CD4-positive, alpha-beta memory T cell (primary cell): ENCODE measurements around the gene SERPINE3. TPM values are rescaled to one million over a fixed set of nuclear protein-coding genes. Genes with fewer than 3 reads are reported as not detected.

Source experiments
- CTCF ChIA-PET: fragments of 350-600 bp; sonication (Branson Sonifier 250); formaldehyde crosslinking; loops from one replicate; lab custom pipeline; 2021; ENCODE audit warnings: inconsistent platforms; ENCODE audit not compliant: partially characterized antibody; lab: Charles Lee
- POLR2A ChIA-PET: fragments of 350-600 bp; sonication (Branson Sonifier 250); formaldehyde crosslinking; loops from one replicate; lab custom pipeline; 2021; ENCODE audit not compliant: partially characterized antibody; lab: Charles Lee
- DNase-seq, 5 donors: peaks; one replicate each; pipeline versions ENCODE4 v3.0.0 to v3.0.0-alpha.2; 2020 to 2022; ENCODE audit warnings: mixed read lengths in 1 of 5
- H3K27ac ChIP-seq: one replicate; pipeline ENCODE4 v1.7.0; 2013; ENCODE audit warnings: low read depth, low read length
- H3K27me3 ChIP-seq: 2 replicates; pipeline ENCODE4 v1.7.0; 2013; ENCODE audit warnings: mild to moderate bottlenecking, low read length, moderate library complexity; ENCODE audit not compliant: insufficient read depth
- H3K36me3 ChIP-seq: 2 replicates; pipeline ENCODE4 v1.7.0; 2013; ENCODE audit warnings: mild to moderate bottlenecking, low read length, moderate library complexity; ENCODE audit not compliant: insufficient read depth
- H3K4me1 ChIP-seq: 2 replicates; pipeline ENCODE4 v1.7.0; 2013; ENCODE audit warnings: mild to moderate bottlenecking, low read length, moderate library complexity; ENCODE audit not compliant: insufficient read depth
- H3K4me3 ChIP-seq, 2 donors: one replicate each; pipeline ENCODE4 v1.7.0; 2013; ENCODE audit warnings: low read length in 2 of 2, mild to moderate bottlenecking in 1 of 2
- H3K9me3 ChIP-seq, 2 donors: one replicate each; pipeline ENCODE4 v1.7.0; 2013; ENCODE audit warnings: low read length in 2 of 2, control low read depth in 1 of 2; ENCODE audit not compliant: control insufficient read depth in 1 of 2
- H3K27ac Mint-ChIP-seq, 7 donors: one replicate each; pipeline ENCODE4 v1.8.0; 2020 to 2021; ENCODE audit warnings: mixed read lengths in 7 of 7, mild to moderate bottlenecking in 6 of 7, inconsistent platforms in 3 of 7, moderate library complexity in 3 of 7
- H3K27me3 Mint-ChIP-seq, 2 donors: one replicate each; pipeline ENCODE4 v1.8.0; 2020 to 2021; ENCODE audit warnings: mixed read lengths in 2 of 2
- H3K36me3 Mint-ChIP-seq, 2 donors: one replicate each; pipeline ENCODE4 v1.8.0; 2020 to 2021; ENCODE audit warnings: mixed read lengths in 2 of 2, inconsistent platforms in 1 of 2, mild to moderate bottlenecking in 1 of 2
- H3K4me1 Mint-ChIP-seq, 4 donors: one replicate each; pipeline ENCODE4 v1.8.0; 2020 to 2021; ENCODE audit warnings: mixed read lengths in 4 of 4, mild to moderate bottlenecking in 1 of 4
- H3K4me3 Mint-ChIP-seq, 8 donors: one replicate each; pipeline ENCODE4 v1.8.0; 2020 to 2021; ENCODE audit warnings: mixed read lengths in 8 of 8, mild to moderate bottlenecking in 7 of 8, moderate library complexity in 6 of 8, inconsistent platforms in 3 of 8
- H3K9me3 Mint-ChIP-seq, 8 donors: one replicate each; pipeline ENCODE4 v1.8.0; 2020 to 2021; ENCODE audit warnings: mixed read lengths in 8 of 8, mild to moderate bottlenecking in 5 of 8, inconsistent platforms in 3 of 8, moderate library complexity in 1 of 8
- intact Hi-C: fragments of 100-400 bp; cut with micrococcal nuclease; formaldehyde crosslinking; loops from one replicate; pipeline ENCODE4 v1.15.1; 2023
- polyA plus RNA-seq, 2 donors: library from polyadenylated mRNA; unstranded; fragments of 300-500 nt; fragmentation: Illumina TruSeq; gene quantifications; one replicate each; pipeline ENCODE4 v1.2.3, GENCODE V29; 2021
- total RNA-seq, 2 experiments: library from RNA; stranded (reverse); gene quantifications; one replicate each; pipeline ENCODE4 v1.2.3, GENCODE V29; 2021

Gene SERPINE3
- total and polyA plus RNA-seq, 4 experiments from 2014 or later = not detected

DNA sequence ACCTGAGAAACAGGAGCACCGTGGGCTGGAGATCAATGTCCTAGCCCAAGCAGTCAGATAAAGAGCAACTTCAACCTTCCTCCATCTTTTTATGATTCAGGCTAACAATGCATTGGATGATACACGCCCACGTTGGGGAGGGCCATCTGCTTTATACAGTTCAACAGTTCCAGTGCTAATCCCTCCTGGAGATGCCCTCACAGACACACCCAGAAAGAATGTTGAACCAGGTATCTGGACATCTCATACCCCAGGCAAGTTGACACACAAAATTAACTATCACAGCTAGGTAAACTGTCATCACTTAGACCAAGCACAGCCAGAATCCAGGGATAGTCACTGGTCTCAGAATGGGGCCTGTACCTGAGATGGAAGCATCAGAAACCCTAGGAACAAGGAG is 20.6 kb upstream of the SERPINE3 start:
- H3K27me3 Mint-ChIP-seq = no peaks in the 10 kb centered on the region
- no peaks in the 10 kb centered on the region for H3K9me3 Mint-ChIP-seq
- H3K36me3 Mint-ChIP-seq = no peaks in the 10 kb centered on the region
- Histone ChIP-seq H3K27ac (no peak overlapping the region), H3K4me3 (no peak overlapping the region), H3K4me1 (no peaks in the 10 kb centered on the region), H3K27me3 (no peaks in the 10 kb centered on the region), H3K36me3 (no peaks in the 10 kb centered on the region), H3K9me3 (no peaks in the 10 kb centered on the region)
- intact Hi-C loops = no loop called here
- CTCF ChIA-PET = no interaction called here
- H3K4me3 Mint-ChIP-seq = no peak overlapping the region
- POLR2A ChIA-PET = no interaction called here
- H3K4me1 Mint-ChIP-seq = no peaks in the 10 kb centered on the region
- H3K27ac Mint-ChIP-seq = no peak overlapping the region
- no peak for DNase-seq

- no peak overlapping the region for H3K4me3 Mint-ChIP-seq
- H3K36me3 Mint-ChIP-seq = no peaks in the 10 kb centered on the region
- H3K27me3 ChIP-seq = no peaks in the 10 kb centered on the region
- POLR2A ChIA-PET = no interaction called here
- no peaks in the 10 kb centered on the region for H3K4me1 ChIP-seq
- H3K9me3 Mint-ChIP-seq = no peaks in the 10 kb centered on the region
- H3K4me1 Mint-ChIP-seq = no peaks in the 10 kb centered on the region
- intact Hi-C loops = no loop called here
- DNase-seq = no peak
- H3K36me3 ChIP-seq = no peaks in the 10 kb centered on the region
- CTCF ChIA-PET = interaction anchor here (2.4 kb wide), 1 partner anchor 35 kb away, joined by 12 read pairs; no protein-coding TSS in a partner anchor
- no peak overlapping the region for H3K4me3 ChIP-seq
- no peaks in the 10 kb centered on the region for H3K27me3 Mint-ChIP-seq
- H3K27ac Mint-ChIP-seq = no peak overlapping the region
- H3K9me3 ChIP-seq = no peaks in the 10 kb centered on the region
- H3K27ac ChIP-seq = no peak overlapping the region
Measured at GRCh38 chr13:51321836-51322235, 17.7 kb upstream of the SERPINE3 start.

DNA sequence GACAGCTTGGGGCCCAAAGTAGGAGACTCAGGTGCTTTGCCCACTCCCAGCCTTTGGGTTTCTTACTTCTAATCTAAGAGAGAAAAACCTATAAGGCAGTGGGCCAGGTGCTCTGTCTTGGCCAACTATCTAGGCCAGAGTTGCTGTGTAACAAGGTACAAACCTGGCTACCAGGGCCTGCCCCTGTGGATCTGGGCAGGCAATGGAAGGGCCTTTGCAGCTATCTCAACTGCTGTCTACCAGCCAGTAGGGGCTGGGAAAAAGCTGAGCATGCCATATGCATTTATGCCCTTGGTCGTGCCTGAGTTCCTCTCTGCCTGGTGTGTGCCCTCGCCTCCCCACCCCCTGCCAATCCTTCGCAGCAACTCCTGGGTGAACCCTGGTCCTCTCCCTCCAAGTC is 16.7 kb upstream of the SERPINE3 start:
- no peak overlapping the region for H3K27ac Mint-ChIP-seq
- Histone ChIP-seq H3K36me3 (no peaks in the 10 kb centered on the region), H3K9me3 (no peaks in the 10 kb centered on the region), H3K4me3 (no peak overlapping the region), H3K4me1 (no peaks in the 10 kb centered on the region), H3K27ac (no peak overlapping the region), H3K27me3 (no peaks in the 10 kb centered on the region)
- DNase-seq = no peak
- H3K4me1 Mint-ChIP-seq = no peaks in the 10 kb centered on the region
- H3K9me3 Mint-ChIP-seq = no peaks in the 10 kb centered on the region
- ChIA-PET CTCF (interaction anchor here (2.4 kb wide), 1 partner anchor 36 kb away, joined by 12 read pairs; no protein-coding TSS in a partner anchor), POLR2A (no interaction called here)
- no peak overlapping the region for H3K4me3 Mint-ChIP-seq
- no peaks in the 10 kb centered on the region for H3K36me3 Mint-ChIP-seq
- intact Hi-C loops = no loop called here
- no peaks in the 10 kb centered on the region for H3K27me3 Mint-ChIP-seq

GRCh38 chr13:51323824-51324511 is 15.5 kb upstream of the SERPINE3 start:
- no peak overlapping the region for H3K4me3 Mint-ChIP-seq
- H3K27ac ChIP-seq = no peak overlapping the region
- H3K27ac Mint-ChIP-seq = no peak overlapping the region
- peaks cover 0 to 1% (median 0%) of the 10 kb centered on the region in 8 donors for H3K9me3 Mint-ChIP-seq
- H3K36me3 Mint-ChIP-seq = no peaks in the 10 kb centered on the region
- no peaks in the 10 kb centered on the region for H3K27me3 ChIP-seq
- no peaks in the 10 kb centered on the region for H3K9me3 ChIP-seq
- CTCF ChIA-PET = no interaction called here
- no peak overlapping the region for H3K4me3 ChIP-seq
- DNase-seq = no peak
- POLR2A ChIA-PET = no interaction called here
- no peaks in the 10 kb centered on the region for H3K4me1 ChIP-seq
- intact Hi-C loops = no loop called here
- H3K4me1 Mint-ChIP-seq = no peaks in the 10 kb centered on the region
- no peaks in the 10 kb centered on the region for H3K36me3 ChIP-seq
- no peaks in the 10 kb centered on the region for H3K27me3 Mint-ChIP-seq

DNA sequence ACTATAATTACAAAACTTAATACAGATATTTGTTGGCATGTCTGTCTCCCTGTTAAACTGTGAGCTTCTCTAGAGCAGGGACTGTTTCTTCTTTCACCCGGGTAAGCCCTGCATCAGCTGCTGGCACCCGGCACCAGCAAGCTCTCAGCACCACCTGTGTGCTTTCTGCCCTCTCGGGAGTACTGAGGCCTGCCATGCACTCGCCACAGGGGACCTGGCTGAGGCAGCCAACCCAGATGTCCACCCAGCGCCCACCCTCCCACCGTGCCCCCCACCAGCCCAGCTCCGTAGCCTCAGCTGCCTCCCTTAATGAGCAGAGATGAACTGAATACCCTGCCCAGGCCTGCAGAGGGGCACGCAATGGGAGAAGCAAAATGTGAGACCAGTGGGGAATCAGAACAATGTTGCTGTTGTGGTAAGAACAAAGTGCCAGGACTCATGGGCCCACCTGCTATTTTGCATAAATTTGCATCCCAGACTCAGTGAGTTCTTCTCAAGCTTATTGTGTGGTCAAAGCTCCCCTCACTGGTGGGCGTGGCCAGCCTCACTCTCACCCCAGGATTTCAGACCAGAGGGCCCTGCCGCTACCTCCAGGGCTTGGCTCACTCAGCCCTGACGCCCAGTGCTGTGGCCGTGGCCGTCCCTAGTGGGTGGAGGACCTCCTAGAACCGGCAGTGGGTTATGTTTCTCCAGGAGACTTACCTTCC is 14.6 kb upstream of the SERPINE3 start:
- Mint-ChIP-seq H3K27me3 (no peaks in the 10 kb centered on the region), H3K27ac (no peak overlapping the region), H3K36me3 (no peaks in the 10 kb centered on the region), H3K4me1 (no peaks in the 10 kb centered on the region), H3K4me3 (no peak overlapping the region), H3K9me3 (peaks cover 0 to 2% (median 0%) of the 10 kb centered on the region in 8 donors)
- Histone ChIP-seq H3K9me3 (no peaks in the 10 kb centered on the region), H3K4me1 (no peaks in the 10 kb centered on the region), H3K4me3 (no peak overlapping the region), H3K27me3 (no peaks in the 10 kb centered on the region), H3K27ac (no peak overlapping the region), H3K36me3 (no peaks in the 10 kb centered on the region)
- CTCF ChIA-PET = no interaction called here
- intact Hi-C loops = no loop called here
- POLR2A ChIA-PET = no interaction called here
- DNase-seq = no peak

GRCh38 chr13:51325837-51326236 is 13.7 kb upstream of the SERPINE3 start:
- H3K4me3 ChIP-seq = no peak overlapping the region
- H3K27me3 Mint-ChIP-seq = no peaks in the 10 kb centered on the region
- POLR2A ChIA-PET = no interaction called here
- no peaks in the 10 kb centered on the region for H3K27me3 ChIP-seq
- H3K9me3 ChIP-seq = no peaks in the 10 kb centered on the region
- H3K4me1 Mint-ChIP-seq = peaks cover 0 to 3% (median 1%) of the 10 kb centered on the region in 4 donors
- H3K27ac ChIP-seq = no peak overlapping the region
- no peaks in the 10 kb centered on the region for H3K36me3 ChIP-seq
- H3K27ac Mint-ChIP-seq = no peak overlapping the region
- CTCF ChIA-PET = no interaction called here
- DNase-seq = no peak
- intact Hi-C loops = no loop called here
- H3K9me3 Mint-ChIP-seq = peaks cover 0 to 2% (median 0%) of the 10 kb centered on the region in 8 donors
- H3K4me3 Mint-ChIP-seq = no peak overlapping the region
- H3K36me3 Mint-ChIP-seq = peaks cover 0 to under 1% of the 10 kb centered on the region in 2 donors
- no peaks in the 10 kb centered on the region for H3K4me1 ChIP-seq

- DNase-seq = no peak
- Mint-ChIP-seq H3K4me3 (no peak overlapping the region), H3K9me3 (peaks cover 0 to 2% (median 0%) of the 10 kb centered on the region in 8 donors), H3K27ac (no peak overlapping the region), H3K27me3 (no peaks in the 10 kb centered on the region), H3K4me1 (peaks cover 0 to 9% (median 5%) of the 10 kb centered on the region in 4 donors), H3K36me3 (peaks cover 0 to 3% of the 10 kb centered on the region in 2 donors)
- Histone ChIP-seq H3K36me3 (no peaks in the 10 kb centered on the region), H3K9me3 (no peaks in the 10 kb centered on the region), H3K4me3 (no peak overlapping the region), H3K4me1 (no peaks in the 10 kb centered on the region), H3K27me3 (no peaks in the 10 kb centered on the region), H3K27ac (no peak overlapping the region)
- ChIA-PET CTCF (no interaction called here), POLR2A (no interaction called here)
- intact Hi-C loops = no loop called here
Measured at GRCh38 chr13:51326777-51327176, 12.7 kb upstream of the SERPINE3 start.
